Fibroblast of lung (primary cell): ENCODE results near the gene SPOCK1. TPM values are rescaled to one million over a fixed set of nuclear protein-coding genes. Genes with fewer than 3 reads are reported as not detected.
A peak's percentile ranks its signal among the peaks of the same experiment; 100 is the strongest.

Source experiments
- DNase-seq, 2 donors: peaks; one replicate each; pipeline versions ENCODE4 v3.0.0 to v3.0.0-alpha.2; 2010; ENCODE audit warnings: low read depth in 2 of 2
- H2AFZ ChIP-seq: 2 replicates; pipeline ENCODE4 v1.5.1; 2012; ENCODE audit warnings: low read length, control low read depth, inconsistent platforms
- H3K27ac ChIP-seq: 2 replicates; pipeline ENCODE4 v1.5.1; 2011; ENCODE audit warnings: low read length, control low read depth; ENCODE audit not compliant: insufficient read depth
- H3K27me3 ChIP-seq: 2 replicates; pipeline ENCODE4 v1.5.1; 2011; ENCODE audit warnings: mild to moderate bottlenecking, low read length; ENCODE audit not compliant: control insufficient read depth, insufficient read depth
- H3K36me3 ChIP-seq: 2 replicates; pipeline ENCODE4 v1.5.1; 2011; ENCODE audit warnings: low read length; ENCODE audit not compliant: control insufficient read depth, insufficient read depth
- H3K4me1 ChIP-seq: 2 replicates; pipeline ENCODE4 v1.5.1; 2011; ENCODE audit warnings: low read length; ENCODE audit not compliant: control insufficient read depth, insufficient read depth; ENCODE audit errors: extremely low read depth
- H3K4me2 ChIP-seq: 2 replicates; pipeline ENCODE4 v1.5.1; 2011; ENCODE audit warnings: low read length, control low read depth; ENCODE audit not compliant: insufficient read depth; ENCODE audit errors: extremely low read depth
- H3K4me3 ChIP-seq, 4 experiments: fragments of 200-600 bp in 1 of 4; sonication (generic) in 1 of 4; replicated peaks in 1 of 4; 2 replicates each; pipeline ENCODE4 v1.5.1; 2011 to 2016; ENCODE audit warnings: low read length in 4 of 4, low read depth in 3 of 4, mild to moderate bottlenecking in 3 of 4, control low read depth in 2 of 4, inconsistent platforms in 1 of 4, mixed read lengths in 1 of 4; ENCODE audit not compliant: insufficient read depth in 1 of 4; ENCODE audit errors: control extremely low read depth in 1 of 4
- H3K79me2 ChIP-seq: 2 replicates; pipeline ENCODE4 v1.5.1; 2012; ENCODE audit warnings: mild to moderate bottlenecking, low read length, inconsistent platforms; ENCODE audit not compliant: control insufficient read depth, insufficient read depth
- H3K9ac ChIP-seq: 2 replicates; pipeline ENCODE4 v1.5.1; 2011; ENCODE audit warnings: mild to moderate bottlenecking, low read length, control low read depth; ENCODE audit not compliant: insufficient read depth
- H3K9me3 ChIP-seq: 2 replicates; pipeline ENCODE4 v1.5.1; 2012; ENCODE audit warnings: low read depth, low read length; ENCODE audit not compliant: control insufficient read depth, insufficient read depth
- H4K20me1 ChIP-seq: 2 replicates; pipeline ENCODE4 v1.5.1; 2011; ENCODE audit warnings: low read length; ENCODE audit not compliant: control insufficient read depth, insufficient read depth; ENCODE audit errors: extremely low read depth
- EZH2 ChIP-seq: IDR thresholded peaks from 2 replicates; pipeline ENCODE4 v1.5.1; 2012; ENCODE audit warnings: low read length, control low read depth, mild to moderate bottlenecking; ENCODE audit errors: missing control alignments
- polyA plus RNA-seq, 2 donors: library from polyadenylated mRNA; depleted of rRNA in 1 of 2; stranded (reverse) in 1 of 2; unstranded in 1 of 2; fragments of >200 nt; gene quantifications; 2 replicates each; pipeline ENCODE4 v1.2.1, GENCODE V29; 2011 to 2012; ENCODE audit warnings: missing spikeins in 1 of 2
- total RNA-seq: library from RNA; depleted of rRNA; stranded (reverse); fragments of >200 nt; gene quantifications from 2 replicates; pipeline ENCODE4 v1.2.1, GENCODE V29; 2014
- TF ChIP-seq, protein P1 (sequence below), 2 donors: IDR thresholded peaks in 1 of 2; conservative IDR thresholded peaks in 1 of 2; 1 replicate in 1 of 2; 2 replicates in 1 of 2; pipeline ENCODE4 v1.5.1; 2011 to 2012; ENCODE audit warnings: low read length in 2 of 2, control low read depth in 1 of 2, inconsistent platforms in 1 of 2, low read depth in 1 of 2, mild to moderate bottlenecking in 1 of 2

The SPOCK1 gene
- total and polyA plus RNA-seq, 2 donors (not counting 1 experiment from before 2014, with no cell fraction given) = 11.1 to 34.9 TPM

- H4K20me1 ChIP-seq = no peaks in the 10 kb centered on the region
- H3K9me3 ChIP-seq = no peaks in the 10 kb centered on the region
- no peaks in the 10 kb centered on the region for H3K27me3 ChIP-seq
- DNase-seq = no peak
- no peak overlapping the region for H3K27ac ChIP-seq
- TF ChIP-seq, protein P1, sequence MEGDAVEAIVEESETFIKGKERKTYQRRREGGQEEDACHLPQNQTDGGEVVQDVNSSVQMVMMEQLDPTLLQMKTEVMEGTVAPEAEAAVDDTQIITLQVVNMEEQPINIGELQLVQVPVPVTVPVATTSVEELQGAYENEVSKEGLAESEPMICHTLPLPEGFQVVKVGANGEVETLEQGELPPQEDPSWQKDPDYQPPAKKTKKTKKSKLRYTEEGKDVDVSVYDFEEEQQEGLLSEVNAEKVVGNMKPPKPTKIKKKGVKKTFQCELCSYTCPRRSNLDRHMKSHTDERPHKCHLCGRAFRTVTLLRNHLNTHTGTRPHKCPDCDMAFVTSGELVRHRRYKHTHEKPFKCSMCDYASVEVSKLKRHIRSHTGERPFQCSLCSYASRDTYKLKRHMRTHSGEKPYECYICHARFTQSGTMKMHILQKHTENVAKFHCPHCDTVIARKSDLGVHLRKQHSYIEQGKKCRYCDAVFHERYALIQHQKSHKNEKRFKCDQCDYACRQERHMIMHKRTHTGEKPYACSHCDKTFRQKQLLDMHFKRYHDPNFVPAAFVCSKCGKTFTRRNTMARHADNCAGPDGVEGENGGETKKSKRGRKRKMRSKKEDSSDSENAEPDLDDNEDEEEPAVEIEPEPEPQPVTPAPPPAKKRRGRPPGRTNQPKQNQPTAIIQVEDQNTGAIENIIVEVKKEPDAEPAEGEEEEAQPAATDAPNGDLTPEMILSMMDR (conservative IDR thresholded peaks at IDR 0.05 in 1 of 2, IDR thresholded peaks at IDR 0.05 in 1 of 2; ENCODE audit: low read depth in 1 of 2, low read length in 2 of 2) = no peak
- no peak for TF ChIP-seq EZH2
- H3K4me1 ChIP-seq = no peaks in the 10 kb centered on the region
- no peak overlapping the region for H3K4me2 ChIP-seq
- no peaks in the 10 kb centered on the region for H3K79me2 ChIP-seq
- H3K36me3 ChIP-seq = no peaks in the 10 kb centered on the region
- H2AFZ ChIP-seq = no peak overlapping the region
- H3K4me3 ChIP-seq = no peak overlapping the region
- H3K9ac ChIP-seq = no peak overlapping the region
Observed at GRCh38 chr5:137034764-137035479, 464.2 kb downstream of the SPOCK1 start.

DNA sequence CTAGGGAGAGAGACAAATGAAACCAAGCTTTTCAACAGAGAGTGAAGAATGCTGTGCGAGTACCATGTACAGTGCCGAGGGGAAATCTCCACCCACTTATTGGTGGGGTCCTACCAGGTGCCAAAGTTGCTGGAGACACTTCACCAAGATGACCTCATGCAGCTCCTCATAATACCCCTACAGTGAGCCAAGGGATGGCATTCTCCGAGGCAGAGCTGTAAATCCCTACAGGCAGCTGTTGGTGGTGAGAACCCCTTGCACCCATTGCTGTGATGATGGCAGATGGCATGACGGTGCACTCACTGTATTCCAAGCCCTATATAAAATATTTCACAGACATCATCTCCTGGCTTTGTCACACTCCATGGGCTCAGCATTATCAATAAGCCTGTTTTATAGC lies 464.9 kb downstream of the SPOCK1 start:
- Histone ChIP-seq H2AFZ (no peak overlapping the region), H3K27me3 (no peaks in the 10 kb centered on the region), H3K9ac (no peak overlapping the region), H3K36me3 (no peaks in the 10 kb centered on the region), H3K9me3 (no peaks in the 10 kb centered on the region), H3K4me1 (no peaks in the 10 kb centered on the region), H3K4me3 (no peak overlapping the region), H3K27ac (no peak overlapping the region), H3K79me2 (no peaks in the 10 kb centered on the region), H4K20me1 (no peaks in the 10 kb centered on the region), H3K4me2 (no peak overlapping the region)
- TF ChIP-seq, protein P1 (conservative IDR thresholded peaks at IDR 0.05 in 1 of 2, IDR thresholded peaks at IDR 0.05 in 1 of 2; ENCODE audit: low read depth in 1 of 2, low read length in 2 of 2) = no peak
- DNase-seq = no peak

GRCh38 chr5:137032929-137033328 lies 466.2 kb downstream of the SPOCK1 start:
- Histone ChIP-seq H2AFZ (no peak overlapping the region), H3K9me3 (no peaks in the 10 kb centered on the region), H3K4me3 (no peak overlapping the region), H3K27me3 (no peaks in the 10 kb centered on the region), H3K79me2 (no peaks in the 10 kb centered on the region), H3K36me3 (no peaks in the 10 kb centered on the region), H4K20me1 (no peaks in the 10 kb centered on the region), H3K9ac (no peak overlapping the region), H3K4me2 (no peak overlapping the region), H3K4me1 (no peaks in the 10 kb centered on the region), H3K27ac (no peak overlapping the region)
- DNase-seq = peak in 1 of 2 donors; percentile 31
- TF ChIP-seq, protein P1 (conservative IDR thresholded peaks at IDR 0.05 in 1 of 2, IDR thresholded peaks at IDR 0.05 in 1 of 2; ENCODE audit: low read depth in 1 of 2, low read length in 2 of 2) = no peak
- TF ChIP-seq EZH2 = no peak
